HG02885 (cell line): Measurements from ENCODE around the gene AP5Z1.
A peak's percentile ranks its signal among the peaks of the same experiment; 100 is the strongest.

Experiments
- ATAC-seq: cut with Tn5 transposase; IDR thresholded peaks from one replicate; pipeline ENCODE4 v1.9.1; 2021; ENCODE audit warnings: mild to moderate bottlenecking; ENCODE audit not compliant: unreplicated experiment, poor library complexity

AP5Z1 gene

GRCh38 chr7:4745265-4745919, 30.0 kb upstream of the AP5Z1 start:
- ATAC-seq, result peak; percentile 24

- ATAC-seq, result no peak
These were observed 29.2 kb upstream of the AP5Z1 start for GRCh38 chr7:4745971-4746919.

- ATAC-seq, result no peak
These were observed 28.4 kb upstream of the AP5Z1 start for GRCh38 chr7:4747013-4747412.

- ATAC-seq, result no peak
These were observed 27.7 kb upstream of the AP5Z1 start for GRCh38 chr7:4747746-4748145.

- ATAC-seq, result peak; percentile 39
These were observed 27.2 kb upstream of the AP5Z1 start for GRCh38 chr7:4748231-4748681.

- ATAC-seq, result no peak
These were observed 26.1 kb upstream of the AP5Z1 start for GRCh38 chr7:4749363-4749762.

- no peak for ATAC-seq
These were observed 25.6 kb upstream of the AP5Z1 start for GRCh38 chr7:4749798-4750197.

GRCh38 chr7:4751398-4751947, 23.9 kb upstream of the AP5Z1 start:
- ATAC-seq, result no peak

GRCh38 chr7:4753598-4754432, 21.6 kb upstream of the AP5Z1 start:
- peak; percentile 94 for ATAC-seq

- ATAC-seq, result no peak
These were observed 20.9 kb upstream of the AP5Z1 start for GRCh38 chr7:4754433-4755010.

- ATAC-seq, result no peak
These were observed 20.4 kb upstream of the AP5Z1 start for GRCh38 chr7:4755045-4755444.

- ATAC-seq, result no peak
These were observed 17.3 kb upstream of the AP5Z1 start for GRCh38 chr7:4758111-4758510.

GRCh38 chr7:4758791-4759190, 16.6 kb upstream of the AP5Z1 start:
- ATAC-seq, result no peak

- ATAC-seq, result no peak
These were observed 16.2 kb upstream of the AP5Z1 start for GRCh38 chr7:4759211-4759610.

GRCh38 chr7:4760952-4761351, 14.5 kb upstream of the AP5Z1 start:
- ATAC-seq, result no peak

- no peak for ATAC-seq
These were observed 13.0 kb upstream of the AP5Z1 start for GRCh38 chr7:4762121-4763055.

- no peak for ATAC-seq
These were observed 12.2 kb upstream of the AP5Z1 start for GRCh38 chr7:4763091-4763793.

- ATAC-seq, result no peak
These were observed 11.6 kb upstream of the AP5Z1 start for GRCh38 chr7:4763794-4764185.
